SJCRH30 (cell line): ENCODE results near the gene PBX1. TPM values are rescaled to one million over a fixed set of nuclear protein-coding genes. Genes with fewer than 3 reads are reported as not detected.

Source experiments
- DNase-seq, 2 experiments: peaks; one replicate each; pipeline ENCODE4 v3.0.0-alpha.2; 2015 to 2020
- H3K27ac ChIP-seq: fragments of 250-450 bp; sonication (Bioruptor Pico); 2 replicates; pipeline ENCODE4 v1.5.1; 2020; ENCODE audit warnings: mild to moderate bottlenecking, moderate library complexity
- H3K27me3 ChIP-seq: fragments of 250-450 bp; sonication (Bioruptor Pico); 2 replicates; pipeline ENCODE4 v1.5.1; 2020; ENCODE audit warnings: mild to moderate bottlenecking, moderate library complexity
- H3K36me3 ChIP-seq: fragments of 250-450 bp; sonication (Bioruptor Pico); 2 replicates; pipeline ENCODE4 v1.5.1; 2020; ENCODE audit warnings: mild to moderate bottlenecking, moderate library complexity
- H3K4me1 ChIP-seq: fragments of 250-450 bp; sonication (Bioruptor Pico); 2 replicates; pipeline ENCODE4 v1.5.1; 2020; ENCODE audit warnings: mild to moderate bottlenecking, moderate library complexity
- H3K4me3 ChIP-seq: fragments of 250-450 bp; sonication (Bioruptor Pico); 2 replicates; pipeline ENCODE4 v1.5.1; 2020; ENCODE audit warnings: mild to moderate bottlenecking, moderate library complexity
- H3K9me3 ChIP-seq: fragments of 250-450 bp; sonication (Bioruptor Pico); replicated peaks from 2 replicates; pipeline ENCODE4 v1.5.1; 2020; ENCODE audit warnings: mild to moderate bottlenecking, moderate library complexity
- total RNA-seq: library from RNA; depleted of rRNA; stranded (reverse); fragments of >200 nt; shearing (Covaris generic); gene quantifications from 2 replicates; pipeline ENCODE4 v1.2.3, GENCODE V29; 2014

Gene PBX1
- total RNA-seq, 1 experiment from 2014 or later, result 39.0 TPM

GRCh38 chr1:164720440-164721227, 161.7 kb downstream of the PBX1 start:
- Histone ChIP-seq H3K4me3 (no peak overlapping the region), H3K36me3 (no peaks in the 10 kb centered on the region), H3K4me1 (peaks cover 13% of the 10 kb centered on the region), H3K27ac (no peak overlapping the region), H3K27me3 (no peaks in the 10 kb centered on the region), H3K9me3 (no peaks in the 10 kb centered on the region)
- DNase-seq, result no peak

DNA sequence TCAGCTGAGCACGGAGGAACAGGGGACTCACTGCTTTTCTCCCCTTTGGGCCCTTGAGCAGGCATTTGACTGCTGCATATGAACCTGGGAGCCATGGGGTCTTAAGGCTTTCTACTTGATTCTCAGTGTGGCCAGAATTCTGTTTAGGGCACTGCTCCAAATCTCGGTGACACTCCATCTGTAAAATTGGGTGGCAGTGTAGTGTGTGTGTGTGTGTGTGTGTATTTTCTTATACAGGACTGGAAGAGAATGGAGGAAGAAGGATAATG, 162.2 kb downstream of the PBX1 start:
- H3K9me3 ChIP-seq, result no peaks in the 10 kb centered on the region
- peaks cover 17% of the 10 kb centered on the region for H3K4me1 ChIP-seq

DNA sequence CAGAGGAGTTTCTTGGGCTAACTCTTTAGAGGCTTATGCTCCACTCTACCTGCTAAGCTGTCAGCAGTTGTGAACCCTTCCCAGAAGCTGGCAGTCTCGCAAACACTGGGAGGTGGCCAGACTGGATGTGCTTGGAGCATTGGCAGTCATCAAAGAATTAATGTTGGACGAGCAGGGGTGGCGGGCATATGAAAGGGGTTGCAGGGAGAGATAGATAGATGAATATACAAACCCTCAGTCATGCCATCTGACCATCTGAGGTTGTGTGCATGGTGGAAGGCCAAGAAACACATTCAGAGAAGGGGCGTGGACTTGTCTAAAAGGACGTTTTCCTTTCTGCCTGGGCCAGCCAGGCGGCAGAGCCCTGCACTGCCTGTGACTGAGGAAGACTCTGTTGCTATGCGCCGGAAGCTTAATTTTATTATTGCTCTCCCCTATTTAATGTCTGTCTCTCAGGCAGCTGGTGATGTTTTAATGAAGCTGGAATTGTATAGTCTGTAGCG, 164.4 kb downstream of the PBX1 start:
- H3K9me3 ChIP-seq, result no peaks in the 10 kb centered on the region
- H3K36me3 ChIP-seq, result no peaks in the 10 kb centered on the region
- H3K4me1 ChIP-seq, result peaks cover 7% of the 10 kb centered on the region
- H3K27ac ChIP-seq, result no peak overlapping the region
- DNase-seq, result no peak
- H3K27me3 ChIP-seq, result no peaks in the 10 kb centered on the region
- H3K4me3 ChIP-seq, result no peak overlapping the region

More for the DNA sequence above, 162.2 kb downstream of the PBX1 start:
- DNase-seq, result no peak
- Histone ChIP-seq H3K36me3 (no peaks in the 10 kb centered on the region), H3K27me3 (no peaks in the 10 kb centered on the region), H3K4me3 (no peak overlapping the region), H3K27ac (no peak overlapping the region)

GRCh38 chr1:164725401-164725800, 166.4 kb downstream of the PBX1 start:
- H3K36me3 ChIP-seq, result no peaks in the 10 kb centered on the region
- H3K9me3 ChIP-seq, result no peaks in the 10 kb centered on the region
- no peak overlapping the region for H3K27ac ChIP-seq
- no peaks in the 10 kb centered on the region for H3K27me3 ChIP-seq
- DNase-seq, result no peak
- no peak overlapping the region for H3K4me3 ChIP-seq
- peaks cover 15% of the 10 kb centered on the region for H3K4me1 ChIP-seq

- H3K4me3 ChIP-seq, result no peak overlapping the region
- no peak for DNase-seq
- peak overlapping the region; percentile 15; the same call in 1 of the 2 replicates for H3K27ac ChIP-seq
These were observed 167.3 kb downstream of the PBX1 start for GRCh38 chr1:164726235-164726634.

DNA sequence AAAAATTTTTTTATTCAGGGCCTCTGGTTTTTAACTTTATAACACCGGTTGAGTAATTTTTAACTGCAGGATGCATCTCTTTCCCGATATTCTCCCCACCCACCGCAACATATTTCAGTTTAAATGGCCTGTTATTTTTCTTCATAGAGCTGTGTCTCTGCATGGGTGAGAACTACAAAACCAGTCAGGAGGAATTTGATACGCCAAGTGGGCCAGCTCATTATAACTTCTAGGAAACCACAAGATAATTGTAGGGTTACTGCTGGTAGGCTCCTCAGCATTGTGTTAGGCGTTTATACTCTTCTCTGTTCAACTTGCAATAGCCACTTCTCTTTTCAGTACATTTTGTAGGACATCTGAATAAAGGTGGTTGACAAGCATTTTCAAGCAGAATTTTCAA, 169.7 kb downstream of the PBX1 start:
- Histone ChIP-seq H3K36me3 (no peaks in the 10 kb centered on the region), H3K27ac (no peak overlapping the region), H3K4me3 (no peak overlapping the region), H3K27me3 (no peaks in the 10 kb centered on the region), H3K9me3 (no peaks in the 10 kb centered on the region), H3K4me1 (peaks cover 15% of the 10 kb centered on the region)
- peak; percentile 47 to 74 for DNase-seq

More at GRCh38 chr1:164726235-164726634, 167.3 kb downstream of the PBX1 start:
- H3K4me1 ChIP-seq, result peaks cover 15% of the 10 kb centered on the region
- no peaks in the 10 kb centered on the region for H3K9me3 ChIP-seq
- no peaks in the 10 kb centered on the region for H3K27me3 ChIP-seq
- no peaks in the 10 kb centered on the region for H3K36me3 ChIP-seq

GRCh38 chr1:164731161-164731876, 172.3 kb downstream of the PBX1 start:
- no peaks in the 10 kb centered on the region for H3K9me3 ChIP-seq
- H3K4me3 ChIP-seq, result no peak overlapping the region
- H3K27ac ChIP-seq, result no peak overlapping the region
- no peaks in the 10 kb centered on the region for H3K36me3 ChIP-seq
- DNase-seq, result no peak
- peaks cover 22% of the 10 kb centered on the region for H3K4me1 ChIP-seq
- no peaks in the 10 kb centered on the region for H3K27me3 ChIP-seq

- no peaks in the 10 kb centered on the region for H3K27me3 ChIP-seq
- no peak overlapping the region for H3K27ac ChIP-seq
- no peaks in the 10 kb centered on the region for H3K36me3 ChIP-seq
- no peak for DNase-seq
- H3K9me3 ChIP-seq, result no peaks in the 10 kb centered on the region
- peaks cover 22% of the 10 kb centered on the region for H3K4me1 ChIP-seq
- H3K4me3 ChIP-seq, result no peak overlapping the region
These were observed 174.1 kb downstream of the PBX1 start for GRCh38 chr1:164733070-164733469.

- H3K27ac ChIP-seq, result no peak overlapping the region
- H3K4me3 ChIP-seq, result no peak overlapping the region
- no peaks in the 10 kb centered on the region for H3K27me3 ChIP-seq
- no peak for DNase-seq
- no peaks in the 10 kb centered on the region for H3K36me3 ChIP-seq
- no peaks in the 10 kb centered on the region for H3K9me3 ChIP-seq
- H3K4me1 ChIP-seq, result peaks cover 21% of the 10 kb centered on the region
These were observed 174.8 kb downstream of the PBX1 start for GRCh38 chr1:164733734-164734133.

GRCh38 chr1:164735315-164736052, 176.5 kb downstream of the PBX1 start:
- H3K9me3 ChIP-seq, result no peaks in the 10 kb centered on the region
- no peak overlapping the region for H3K4me3 ChIP-seq
- peaks cover 14% of the 10 kb centered on the region for H3K4me1 ChIP-seq
- no peak overlapping the region; the same call in 1 of the 2 replicates for H3K27ac ChIP-seq
- H3K36me3 ChIP-seq, result no peaks in the 10 kb centered on the region
- no peaks in the 10 kb centered on the region for H3K27me3 ChIP-seq
- DNase-seq, result peak; percentile 67 to 68

- Histone ChIP-seq H3K4me3 (no peak overlapping the region), H3K9me3 (no peaks in the 10 kb centered on the region), H3K4me1 (peaks cover 14% of the 10 kb centered on the region), H3K27me3 (no peaks in the 10 kb centered on the region), H3K36me3 (no peaks in the 10 kb centered on the region), H3K27ac (no peak overlapping the region; the same call in 1 of the 2 replicates)
- no peak for DNase-seq
These were observed 177.2 kb downstream of the PBX1 start for GRCh38 chr1:164736137-164736536.

DNA sequence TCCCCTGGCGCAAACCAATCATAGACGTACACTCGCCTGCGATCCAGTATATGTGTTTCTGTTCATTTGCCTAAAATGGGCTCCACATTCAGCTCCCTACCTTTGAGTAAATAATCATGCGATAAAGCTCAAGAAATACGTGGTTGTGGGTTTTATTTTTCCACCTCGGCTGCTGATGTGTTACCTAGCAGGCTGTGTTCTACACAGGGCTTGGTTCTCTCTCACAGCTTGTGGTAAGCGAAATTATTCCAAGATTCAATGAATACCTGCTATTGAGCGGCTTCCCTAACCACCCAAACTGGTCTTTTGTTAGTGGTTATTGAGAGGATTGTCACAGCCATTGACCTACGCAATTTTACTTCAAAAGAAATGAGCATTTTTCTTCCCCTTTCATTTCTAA, 180.2 kb downstream of the PBX1 start:
- H3K9me3 ChIP-seq, result no peaks in the 10 kb centered on the region
- DNase-seq, result no peak
- no peaks in the 10 kb centered on the region for H3K36me3 ChIP-seq
- H3K4me3 ChIP-seq, result no peak overlapping the region
- peaks cover 14% of the 10 kb centered on the region for H3K4me1 ChIP-seq
- no peaks in the 10 kb centered on the region for H3K27me3 ChIP-seq
- no peak overlapping the region for H3K27ac ChIP-seq

- Histone ChIP-seq H3K4me3 (no peak overlapping the region), H3K27ac (no peak overlapping the region), H3K36me3 (no peaks in the 10 kb centered on the region), H3K27me3 (no peaks in the 10 kb centered on the region), H3K4me1 (peaks cover 14% of the 10 kb centered on the region), H3K9me3 (no peaks in the 10 kb centered on the region)
- DNase-seq, result no peak
These were observed 181.1 kb downstream of the PBX1 start for GRCh38 chr1:164740000-164740526.

DNA sequence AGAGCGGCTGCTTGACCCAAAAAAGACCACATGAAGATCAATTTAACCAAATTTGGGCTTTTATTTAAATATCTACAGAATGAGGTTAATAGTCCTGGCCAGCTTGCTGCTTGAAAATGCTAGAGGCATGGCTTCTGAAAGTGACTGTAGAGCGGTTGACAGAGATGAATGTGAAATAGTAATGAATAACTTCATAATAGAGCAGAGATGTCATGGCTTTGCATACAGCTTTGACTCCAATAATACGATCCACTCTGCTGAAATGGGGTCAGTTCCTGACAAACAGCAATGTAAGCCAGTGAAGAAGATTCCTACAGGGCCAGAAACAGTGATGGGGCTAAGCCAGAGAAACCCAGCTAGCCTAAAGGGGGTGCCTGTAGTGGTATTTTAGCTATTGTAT, 183.8 kb downstream of the PBX1 start:
- Histone ChIP-seq H3K4me1 (peaks cover 5% of the 10 kb centered on the region; the same call in 1 of the 2 replicates), H3K9me3 (0 out of 2 replicates have a peak, but pooled peaks cover 3% of the 10 kb centered on the region), H3K27ac (no peak overlapping the region), H3K27me3 (no peaks in the 10 kb centered on the region), H3K4me3 (no peak overlapping the region), H3K36me3 (no peaks in the 10 kb centered on the region)
- DNase-seq, result no peak

- H3K27me3 ChIP-seq, result no peaks in the 10 kb centered on the region
These were observed 185.0 kb downstream of the PBX1 start for GRCh38 chr1:164743976-164744375.

More at GRCh38 chr1:164743976-164744375, 185.0 kb downstream of the PBX1 start:
- no peaks in the 10 kb centered on the region for H3K36me3 ChIP-seq
- H3K4me3 ChIP-seq, result no peak overlapping the region
- H3K4me1 ChIP-seq, result peaks cover 18% of the 10 kb centered on the region
- H3K9me3 ChIP-seq, result 0 out of 2 replicates have a peak, but pooled peaks cover 3% of the 10 kb centered on the region
- no peak for DNase-seq
- H3K27ac ChIP-seq, result no peak overlapping the region
